Measurements from ENCODE around the gene NPTX1.

The NPTX1 gene

GRCh38 chr17:80452173-80452915 is 24.1 kb downstream of the NPTX1 start:
- H3K4me3 ChIP-seq (ENCODE audit: low read depth, low read length) = no peak overlapping the region
- no peak for TF ChIP-seq CTCF (IDR thresholded peaks at IDR 0.05; ENCODE audit: low read depth, low read length)

- no peak for TF ChIP-seq CTCF (IDR thresholded peaks at IDR 0.05; ENCODE audit: low read depth, low read length)
- H3K4me3 ChIP-seq (ENCODE audit: low read depth, low read length) = no peak overlapping the region
These were observed 25.2 kb downstream of the NPTX1 start for GRCh38 chr17:80451104-80451775.

- H3K4me3 ChIP-seq (ENCODE audit: low read depth, low read length) = no peak overlapping the region
- no peak for TF ChIP-seq CTCF (IDR thresholded peaks at IDR 0.05; ENCODE audit: low read depth, low read length)
These were observed 26.4 kb downstream of the NPTX1 start for GRCh38 chr17:80449930-80450576.

- TF ChIP-seq CTCF (IDR thresholded peaks at IDR 0.05; ENCODE audit: low read depth, low read length) = no peak
- no peak overlapping the region for H3K4me3 ChIP-seq (ENCODE audit: low read depth, low read length)
These were observed 27.0 kb downstream of the NPTX1 start for GRCh38 chr17:80449194-80449929.

- no peak for TF ChIP-seq CTCF (IDR thresholded peaks at IDR 0.05; ENCODE audit: low read depth, low read length)
- no peak overlapping the region for H3K4me3 ChIP-seq (ENCODE audit: low read depth, low read length)
These were observed 28.6 kb downstream of the NPTX1 start for GRCh38 chr17:80447790-80448189.

- TF ChIP-seq CTCF (IDR thresholded peaks at IDR 0.05; ENCODE audit: low read depth, low read length) = no peak
These were observed 29.6 kb downstream of the NPTX1 start for GRCh38 chr17:80446645-80447405.

More at GRCh38 chr17:80446645-80447405, 29.6 kb downstream of the NPTX1 start:
- no peak overlapping the region for H3K4me3 ChIP-seq (ENCODE audit: low read depth, low read length)
